SJCRH30 (cell line): ENCODE results near the gene SLC6A11. TPM values are rescaled to one million over a fixed set of nuclear protein-coding genes. Genes with fewer than 3 reads are reported as not detected.

Source experiments
- DNase-seq, 2 experiments: peaks; one replicate each; pipeline ENCODE4 v3.0.0-alpha.2; 2015 to 2020
- H3K27ac ChIP-seq: fragments of 250-450 bp; sonication (Bioruptor Pico); 2 replicates; pipeline ENCODE4 v1.5.1; 2020; ENCODE audit warnings: mild to moderate bottlenecking, moderate library complexity
- H3K27me3 ChIP-seq: fragments of 250-450 bp; sonication (Bioruptor Pico); 2 replicates; pipeline ENCODE4 v1.5.1; 2020; ENCODE audit warnings: mild to moderate bottlenecking, moderate library complexity
- H3K36me3 ChIP-seq: fragments of 250-450 bp; sonication (Bioruptor Pico); 2 replicates; pipeline ENCODE4 v1.5.1; 2020; ENCODE audit warnings: mild to moderate bottlenecking, moderate library complexity
- H3K4me1 ChIP-seq: fragments of 250-450 bp; sonication (Bioruptor Pico); 2 replicates; pipeline ENCODE4 v1.5.1; 2020; ENCODE audit warnings: mild to moderate bottlenecking, moderate library complexity
- H3K4me3 ChIP-seq: fragments of 250-450 bp; sonication (Bioruptor Pico); 2 replicates; pipeline ENCODE4 v1.5.1; 2020; ENCODE audit warnings: mild to moderate bottlenecking, moderate library complexity
- H3K9me3 ChIP-seq: fragments of 250-450 bp; sonication (Bioruptor Pico); replicated peaks from 2 replicates; pipeline ENCODE4 v1.5.1; 2020; ENCODE audit warnings: mild to moderate bottlenecking, moderate library complexity
- total RNA-seq: library from RNA; depleted of rRNA; stranded (reverse); fragments of >200 nt; shearing (Covaris generic); gene quantifications from 2 replicates; pipeline ENCODE4 v1.2.3, GENCODE V29; 2014

SLC6A11 gene
- total RNA-seq, 1 experiment from 2014 or later, result not detected

DNA sequence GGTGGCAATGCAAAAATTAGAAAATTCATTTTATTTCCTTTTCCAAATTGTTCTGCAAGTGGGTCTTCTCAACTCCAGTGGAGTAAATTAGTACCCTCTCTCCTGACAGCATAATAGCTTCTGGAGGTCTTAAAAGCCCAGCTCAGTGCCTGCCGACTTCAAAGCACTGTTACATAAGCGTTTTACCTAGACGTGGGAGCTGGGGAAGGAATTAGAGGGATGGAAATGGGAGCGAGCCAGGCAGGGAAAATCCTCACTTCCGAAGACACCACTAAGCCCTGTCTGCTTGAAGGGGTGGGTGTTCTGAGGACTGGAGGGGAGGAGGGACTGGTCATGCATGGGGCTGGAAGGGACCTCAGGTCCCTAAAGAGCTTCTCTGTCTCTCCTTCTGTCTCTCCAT lies 99.3 kb downstream of the SLC6A11 start:
- Histone ChIP-seq H3K9me3 (no peaks in the 10 kb centered on the region), H3K36me3 (no peaks in the 10 kb centered on the region), H3K4me3 (no peak overlapping the region), H3K27me3 (no peaks in the 10 kb centered on the region; the same call in 1 of the 2 replicates), H3K4me1 (no peaks in the 10 kb centered on the region), H3K27ac (no peak overlapping the region)
- DNase-seq, result no peak

DNA sequence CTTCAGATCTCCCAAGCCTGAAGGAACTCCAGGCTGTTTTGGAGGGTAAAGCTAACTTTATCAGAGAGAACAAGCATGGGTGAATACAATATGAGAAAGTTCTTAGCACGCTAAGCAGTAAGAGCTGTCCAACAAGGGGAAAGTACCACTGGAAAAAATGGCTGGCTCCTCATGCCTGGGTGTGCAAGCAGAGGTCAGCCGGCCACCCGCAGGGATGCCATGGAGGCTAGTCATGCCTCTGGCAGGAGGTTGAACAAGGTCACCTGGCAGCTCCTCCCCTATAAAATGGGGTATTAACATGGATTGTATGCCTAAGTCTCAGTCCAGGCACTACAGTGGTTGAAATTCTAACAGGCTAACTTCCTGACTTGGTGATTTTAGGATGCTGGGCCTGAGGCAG lies 101.1 kb downstream of the SLC6A11 start:
- H3K4me3 ChIP-seq, result no peak overlapping the region
- no peaks in the 10 kb centered on the region for H3K9me3 ChIP-seq
- no peaks in the 10 kb centered on the region for H3K4me1 ChIP-seq
- no peak overlapping the region for H3K27ac ChIP-seq
- H3K27me3 ChIP-seq, result peaks cover 3% of the 10 kb centered on the region; the same call in 1 of the 2 replicates
- DNase-seq, result no peak
- H3K36me3 ChIP-seq, result no peaks in the 10 kb centered on the region

DNA sequence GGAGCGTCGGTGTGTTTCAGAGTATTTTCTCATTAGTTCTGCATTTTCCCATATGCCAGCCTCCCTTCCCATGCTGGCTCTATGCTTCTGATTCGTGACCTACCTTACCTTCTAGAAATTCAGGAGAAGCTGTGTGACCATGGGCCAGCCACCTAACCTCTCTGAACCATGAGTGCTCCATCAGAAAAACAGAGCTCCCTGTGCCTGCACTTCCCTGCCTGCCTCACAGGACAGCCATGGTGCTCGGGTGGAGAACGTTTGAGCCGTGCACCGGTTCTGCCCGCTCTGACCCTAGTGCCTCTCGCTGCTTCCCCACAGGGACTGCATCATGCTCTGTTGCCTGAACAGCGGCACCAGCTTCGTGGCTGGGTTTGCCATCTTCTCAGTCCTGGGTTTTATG lies 102.0 kb downstream of the SLC6A11 start:
- no peak for DNase-seq
- Histone ChIP-seq H3K9me3 (no peaks in the 10 kb centered on the region), H3K36me3 (no peaks in the 10 kb centered on the region), H3K4me3 (no peak overlapping the region), H3K4me1 (no peaks in the 10 kb centered on the region), H3K27me3 (peaks cover 3% of the 10 kb centered on the region; the same call in 1 of the 2 replicates), H3K27ac (no peak overlapping the region)

- Histone ChIP-seq H3K9me3 (no peaks in the 10 kb centered on the region), H3K27ac (no peak overlapping the region), H3K4me3 (no peak overlapping the region), H3K4me1 (no peaks in the 10 kb centered on the region), H3K27me3 (peaks cover 3% of the 10 kb centered on the region; the same call in 1 of the 2 replicates), H3K36me3 (no peaks in the 10 kb centered on the region)
- DNase-seq, result no peak
Observed at GRCh38 chr3:10919636-10920035, 103.6 kb downstream of the SLC6A11 start.

DNA sequence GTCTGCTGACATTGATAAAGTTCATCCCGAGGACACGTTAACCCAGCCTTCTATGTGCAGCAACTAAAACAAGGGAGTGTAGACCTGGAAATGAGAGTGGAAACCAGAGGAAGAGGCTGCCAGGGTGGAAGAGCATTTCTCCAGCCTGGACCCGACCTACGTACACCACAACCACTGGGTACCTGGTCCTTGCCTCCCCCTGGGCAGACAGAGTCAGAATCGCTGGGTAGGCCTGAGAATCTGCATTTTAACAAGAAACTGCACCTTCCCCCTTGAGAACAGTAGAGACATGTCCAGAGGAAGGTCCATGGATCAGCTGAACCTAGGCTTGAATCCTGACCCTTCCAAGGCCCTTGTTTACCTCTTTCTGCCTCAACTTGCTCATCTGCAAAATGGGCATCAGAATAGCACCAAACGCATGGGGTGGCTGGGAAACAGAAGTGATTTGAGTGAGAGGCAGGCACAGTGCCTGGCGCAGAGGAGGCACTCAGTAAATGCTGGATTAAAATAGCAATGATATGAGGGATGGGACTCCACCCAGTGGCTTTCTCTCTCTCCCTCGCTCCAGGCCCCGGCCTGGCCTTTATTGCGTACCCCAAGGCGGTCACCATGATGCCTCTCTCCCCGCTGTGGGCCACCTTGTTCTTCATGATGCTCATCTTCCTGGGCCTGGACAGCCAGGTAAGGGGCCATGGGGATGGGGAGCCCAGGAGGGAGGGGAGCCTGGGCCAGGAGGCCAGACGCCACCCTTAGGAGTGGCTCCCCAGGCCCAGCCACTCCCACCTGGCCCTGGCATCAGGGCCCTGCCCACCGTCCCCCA lies 109.6 kb downstream of the SLC6A11 start:
- Histone ChIP-seq H3K36me3 (no peaks in the 10 kb centered on the region), H3K4me1 (no peaks in the 10 kb centered on the region), H3K9me3 (no peaks in the 10 kb centered on the region), H3K27ac (no peak overlapping the region), H3K4me3 (no peak overlapping the region), H3K27me3 (peaks cover 3% of the 10 kb centered on the region; the same call in 1 of the 2 replicates)
- no peak for DNase-seq

- H3K9me3 ChIP-seq, result no peaks in the 10 kb centered on the region
- H3K36me3 ChIP-seq, result no peaks in the 10 kb centered on the region
- H3K27ac ChIP-seq, result no peak overlapping the region
- no peak for DNase-seq
- H3K4me1 ChIP-seq, result no peaks in the 10 kb centered on the region
- H3K27me3 ChIP-seq, result peaks cover 3% of the 10 kb centered on the region; the same call in 1 of the 2 replicates
- H3K4me3 ChIP-seq, result no peak overlapping the region
Observed at GRCh38 chr3:10926256-10926810, 110.3 kb downstream of the SLC6A11 start.

DNA sequence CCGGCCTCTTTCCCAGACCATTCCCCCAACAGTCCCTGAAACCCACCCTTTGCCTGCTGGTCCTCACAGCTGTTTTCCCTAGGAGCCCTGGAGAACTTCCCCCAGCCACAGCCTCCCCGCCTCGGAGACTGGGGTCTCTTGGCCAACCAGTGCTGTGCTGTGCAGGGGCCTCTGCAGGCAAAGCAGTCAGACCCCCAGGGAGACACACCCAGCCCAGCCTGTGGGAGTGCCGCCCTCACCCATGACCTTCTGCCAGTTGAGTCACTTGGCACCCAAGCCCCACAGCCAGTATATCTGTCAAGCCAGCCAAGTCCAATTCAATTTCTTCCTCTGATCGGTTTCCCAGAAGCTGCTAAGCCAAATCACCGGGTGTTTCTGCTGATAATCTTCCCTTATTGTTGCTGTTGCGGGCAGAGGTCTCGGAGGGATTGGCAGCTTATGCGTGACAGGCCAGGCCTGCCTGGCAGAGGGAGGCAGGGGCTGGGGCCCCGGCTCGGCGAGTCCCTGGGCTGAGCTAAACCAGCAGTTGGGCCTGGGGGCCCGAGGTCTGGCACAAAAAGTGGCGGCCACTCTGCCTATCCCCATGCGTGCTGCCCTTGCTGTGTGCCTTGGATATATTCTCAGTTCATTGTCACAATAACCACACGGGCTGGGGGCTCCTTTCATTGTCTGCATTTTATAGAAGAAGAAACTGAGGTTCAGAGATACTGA lies 110.9 kb downstream of the SLC6A11 start:
- no peaks in the 10 kb centered on the region for H3K9me3 ChIP-seq
- DNase-seq, result no peak
- no peaks in the 10 kb centered on the region for H3K4me1 ChIP-seq
- no peak overlapping the region for H3K4me3 ChIP-seq
- H3K27ac ChIP-seq, result no peak overlapping the region
- peaks cover 1% of the 10 kb centered on the region; the same call in 1 of the 2 replicates for H3K27me3 ChIP-seq
- H3K36me3 ChIP-seq, result no peaks in the 10 kb centered on the region

- H3K9me3 ChIP-seq, result no peaks in the 10 kb centered on the region
- no peak for DNase-seq
- H3K4me3 ChIP-seq, result no peak overlapping the region
- no peaks in the 10 kb centered on the region for H3K4me1 ChIP-seq
- H3K36me3 ChIP-seq, result no peaks in the 10 kb centered on the region
- no peaks in the 10 kb centered on the region for H3K27me3 ChIP-seq
- no peak overlapping the region for H3K27ac ChIP-seq
Observed at GRCh38 chr3:10927551-10927950, 111.5 kb downstream of the SLC6A11 start.

DNA sequence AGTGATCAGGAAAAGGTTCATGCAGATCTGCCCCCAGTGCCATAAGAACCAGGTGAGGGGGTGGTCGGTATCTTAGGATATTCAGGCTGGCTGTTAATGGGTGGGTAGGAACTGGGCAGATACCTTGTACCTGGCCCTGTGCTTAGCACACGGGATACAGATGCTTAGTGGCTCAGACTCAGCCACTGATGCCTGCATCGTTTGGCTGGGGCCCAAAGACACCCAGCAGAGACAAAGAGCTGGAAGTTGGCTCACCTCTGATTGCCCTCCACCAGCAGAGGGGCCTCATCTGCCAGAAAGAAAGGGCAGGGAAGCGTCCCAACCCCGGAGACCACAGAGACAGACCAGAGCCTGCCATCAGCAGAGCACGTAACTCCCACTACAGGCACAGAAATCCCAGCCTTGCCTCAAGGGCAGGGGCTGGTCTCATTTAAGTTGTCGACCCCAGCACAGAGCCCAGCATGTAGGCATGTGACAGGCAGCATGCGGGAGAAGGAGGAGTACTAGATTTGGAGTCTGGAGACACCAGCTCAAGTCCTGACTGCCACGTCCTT lies 112.5 kb downstream of the SLC6A11 start:
- Histone ChIP-seq H3K9me3 (no peaks in the 10 kb centered on the region), H3K27ac (no peak overlapping the region), H3K27me3 (no peaks in the 10 kb centered on the region), H3K36me3 (no peaks in the 10 kb centered on the region), H3K4me3 (no peak overlapping the region), H3K4me1 (no peaks in the 10 kb centered on the region)
- DNase-seq, result no peak

DNA sequence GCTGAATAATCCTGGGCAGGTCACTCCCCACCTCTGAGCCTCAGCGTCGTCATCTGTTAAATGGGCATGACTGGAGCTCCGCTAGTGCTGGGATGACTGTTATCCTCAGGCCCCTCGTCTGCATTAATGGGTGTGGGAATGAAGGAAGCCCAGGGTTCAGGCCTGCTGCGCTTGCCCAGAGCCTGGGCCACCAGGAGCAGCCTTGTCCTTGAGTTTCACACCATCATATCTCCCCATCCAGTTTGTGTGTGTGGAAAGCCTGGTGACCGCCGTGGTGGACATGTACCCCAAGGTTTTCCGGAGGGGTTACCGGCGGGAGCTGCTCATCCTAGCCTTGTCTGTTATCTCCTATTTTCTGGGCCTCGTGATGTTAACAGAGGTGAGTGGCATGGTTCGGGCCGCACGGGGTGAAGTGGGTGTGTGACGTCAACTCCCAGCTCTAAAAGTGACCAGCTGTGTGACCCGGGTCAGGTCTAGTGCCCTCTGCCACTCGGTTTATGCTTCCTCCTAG lies 113.0 kb downstream of the SLC6A11 start:
- H3K27ac ChIP-seq, result no peak overlapping the region
- H3K4me3 ChIP-seq, result no peak overlapping the region
- H3K36me3 ChIP-seq, result no peaks in the 10 kb centered on the region
- no peaks in the 10 kb centered on the region for H3K9me3 ChIP-seq
- no peaks in the 10 kb centered on the region for H3K4me1 ChIP-seq
- no peak for DNase-seq
- no peaks in the 10 kb centered on the region for H3K27me3 ChIP-seq

- no peak overlapping the region for H3K27ac ChIP-seq
- no peaks in the 10 kb centered on the region for H3K4me1 ChIP-seq
- DNase-seq, result no peak
- no peak overlapping the region for H3K4me3 ChIP-seq
- no peaks in the 10 kb centered on the region for H3K36me3 ChIP-seq
- H3K9me3 ChIP-seq, result no peaks in the 10 kb centered on the region
- no peaks in the 10 kb centered on the region for H3K27me3 ChIP-seq
Observed at GRCh38 chr3:10929978-10930665, 114.1 kb downstream of the SLC6A11 start.

DNA sequence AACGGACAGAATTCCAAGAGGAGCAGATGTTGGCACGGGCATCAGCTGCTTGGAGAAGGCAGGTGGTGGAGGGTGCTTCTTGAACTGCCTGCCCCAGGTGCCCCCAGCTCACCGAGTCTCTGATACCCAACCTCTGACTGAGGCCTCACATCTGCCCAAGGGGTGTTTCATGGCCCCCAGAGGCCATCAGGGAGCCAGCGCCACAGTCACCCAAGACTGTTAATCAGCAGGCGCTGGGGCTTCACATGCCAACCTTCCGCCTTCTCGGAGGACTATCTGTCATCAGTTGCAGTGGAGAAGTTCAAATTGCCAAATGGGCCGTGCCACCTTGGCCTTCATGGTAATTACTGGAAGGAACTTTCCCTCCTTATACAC lies 114.6 kb downstream of the SLC6A11 start:
- H3K9me3 ChIP-seq, result no peaks in the 10 kb centered on the region
- H3K4me3 ChIP-seq, result no peak overlapping the region
- no peaks in the 10 kb centered on the region for H3K36me3 ChIP-seq
- peak in 1 of 2 experiments; percentile 1 for DNase-seq
- no peaks in the 10 kb centered on the region; the same call in 1 of the 2 replicates for H3K27me3 ChIP-seq
- H3K4me1 ChIP-seq, result no peaks in the 10 kb centered on the region
- H3K27ac ChIP-seq, result no peak overlapping the region

GRCh38 chr3:10932596-10932995 lies 116.6 kb downstream of the SLC6A11 start:
- no peak overlapping the region for H3K27ac ChIP-seq

DNA sequence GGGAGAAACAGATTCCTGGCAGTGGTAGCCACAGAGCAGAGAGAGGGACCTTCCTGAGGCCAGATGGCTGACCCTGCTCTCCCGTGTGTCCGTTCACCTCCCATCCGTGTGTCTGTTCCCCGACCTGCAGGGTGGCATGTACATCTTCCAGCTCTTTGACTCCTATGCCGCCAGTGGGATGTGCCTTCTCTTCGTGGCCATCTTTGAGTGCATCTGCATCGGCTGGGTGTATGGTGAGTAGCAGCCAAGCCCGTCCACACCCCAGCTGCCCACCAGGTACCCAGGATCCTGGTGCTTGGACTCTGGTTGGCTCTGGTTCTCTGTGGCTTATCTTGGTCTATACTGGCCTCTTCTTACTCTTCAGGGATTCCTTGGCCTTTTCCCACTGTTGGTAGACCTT lies 117.0 kb downstream of the SLC6A11 start:
- H3K4me1 ChIP-seq, result no peaks in the 10 kb centered on the region; the same call in 1 of the 2 replicates
- no peak for DNase-seq
- no peaks in the 10 kb centered on the region for H3K36me3 ChIP-seq
- H3K9me3 ChIP-seq, result no peaks in the 10 kb centered on the region
- H3K4me3 ChIP-seq, result no peak overlapping the region
- H3K27me3 ChIP-seq, result no peaks in the 10 kb centered on the region; the same call in 1 of the 2 replicates
- H3K27ac ChIP-seq, result no peak overlapping the region

More at GRCh38 chr3:10932596-10932995, 116.6 kb downstream of the SLC6A11 start:
- Histone ChIP-seq H3K9me3 (no peaks in the 10 kb centered on the region), H3K4me3 (no peak overlapping the region), H3K27me3 (no peaks in the 10 kb centered on the region; the same call in 1 of the 2 replicates), H3K4me1 (no peaks in the 10 kb centered on the region; the same call in 1 of the 2 replicates), H3K36me3 (no peaks in the 10 kb centered on the region)
- no peak for DNase-seq
